HepG2 (cell line): ENCODE results near the gene SLC13A3. TPM values are rescaled to one million over a fixed set of nuclear protein-coding genes. Genes with fewer than 3 reads are reported as not detected.
A peak's percentile ranks its signal among the peaks of the same experiment; 100 is the strongest.

Experiments
- HDAC6 ChIP-seq: fragments of 200-600 bp; sonication (generic); IDR thresholded peaks from 2 replicates; pipeline ENCODE4 v1.7.0; 2017; ENCODE audit warnings: mild to moderate bottlenecking, antibody characterized with exemption, low read length, low read depth
- KDM4B ChIP-seq: sonication (generic); formaldehyde crosslinking; IDR thresholded peaks from 2 replicates; pipeline ENCODE4 v1.4.0; 2020; ENCODE audit warnings: missing genetic modification reagents
- PPARG ChIP-seq: conservative IDR thresholded peaks from 2 replicates; pipeline ENCODE4 v1.6.1; 2016; ENCODE audit warnings: missing biosample characterization, missing genetic modification reagents
- REL ChIP-seq: sonication (generic); formaldehyde crosslinking; conservative IDR thresholded peaks from 2 replicates; pipeline ENCODE4 v1.8.0; 2022; ENCODE audit warnings: mild to moderate bottlenecking, missing genetic modification reagents, moderate library complexity
- RFXANK ChIP-seq: IDR thresholded peaks from 2 replicates; pipeline ENCODE4 v1.6.1; 2016
- SAP130 ChIP-seq: IDR thresholded peaks from 2 replicates; pipeline ENCODE4 v1.6.1; 2016; ENCODE audit warnings: low read depth
- TCF7L2 ChIP-seq: IDR thresholded peaks from 2 replicates; pipeline ENCODE4 v1.6.1; 2011; ENCODE audit warnings: mild to moderate bottlenecking, low read depth, low read length, moderate library complexity
- YY1 ChIP-seq: IDR thresholded peaks from 2 replicates; pipeline ENCODE4 v1.6.1; 2011; ENCODE audit warnings: low read length, low read depth, moderate library complexity, mild to moderate bottlenecking; ENCODE audit not compliant: insufficient read depth, insufficient replicate concordance
- ZNF274 ChIP-seq: sonication (generic); formaldehyde crosslinking; IDR thresholded peaks from 2 replicates; pipeline ENCODE4 v1.5.1; 2020; ENCODE audit warnings: mild to moderate bottlenecking, missing genetic modification reagents
- ZNF773 ChIP-seq: sonication (generic); formaldehyde crosslinking; IDR thresholded peaks from 2 replicates; pipeline ENCODE4 v1.4.0; 2020; ENCODE audit warnings: missing genetic modification reagents, borderline replicate concordance
- ZNF850 ChIP-seq: sonication (generic); formaldehyde crosslinking; conservative IDR thresholded peaks from 2 replicates; pipeline ENCODE4 v1.9.0; 2021; ENCODE audit warnings: mild to moderate bottlenecking, missing genetic modification reagents
- polyA plus RNA-seq, 8 experiments: library from polyadenylated mRNA; depleted of rRNA in 3 of 8; stranded (reverse) in 7 of 8; unstranded in 1 of 8; fragments of >200 nt; fragmentation: Illumina TruSeq in 4 of 8; extraction: Trizol in 4 of 8; gene quantifications; 2 replicates each; pipeline versions ENCODE4 v1.2.1 to v1.2.3, GENCODE V29; 2011 to 2016; ENCODE audit warnings: low read depth in 4 of 8, missing spikeins in 1 of 8, mixed read lengths in 1 of 8; ENCODE audit not compliant: insufficient read depth in 1 of 8
- total RNA-seq, 5 experiments: library from RNA; depleted of rRNA; stranded (reverse); fragments of >200 nt; fragmentation: Illumina TruSeq; extraction: Trizol; gene quantifications; 2 replicates each; pipeline ENCODE4 v1.2.3, GENCODE V29; 2016; ENCODE audit warnings: low read depth in 1 of 5
- TF ChIP-seq, protein P1 (sequence below), 2 experiments: sonication (generic) in 1 of 2; formaldehyde crosslinking in 1 of 2; IDR thresholded peaks; 2 replicates each; pipeline versions ENCODE4 v1.4.0 to v1.6.1; 2016 to 2020; ENCODE audit warnings: borderline replicate concordance in 1 of 2, low read depth in 1 of 2, mild to moderate bottlenecking in 1 of 2, missing genetic modification reagents in 1 of 2
- TF ChIP-seq, protein P2 (sequence below): sonication (generic); formaldehyde crosslinking; conservative IDR thresholded peaks from 2 replicates; pipeline ENCODE4 v1.8.0; 2022; ENCODE audit warnings: low read depth, missing genetic modification reagents
- TF ChIP-seq, protein P3 (sequence below): sonication (generic); formaldehyde crosslinking; IDR thresholded peaks from 2 replicates; pipeline ENCODE4 v1.4.0; 2020; ENCODE audit warnings: missing genetic modification reagents
- TF ChIP-seq, protein P4 (sequence below): sonication (generic); formaldehyde crosslinking; IDR thresholded peaks from 2 replicates; pipeline ENCODE4 v1.4.0; 2020; ENCODE audit warnings: mild to moderate bottlenecking, missing genetic modification reagents

The SLC13A3 gene
- total and polyA plus RNA-seq, 2 of the 13 experiments (the other 11 are each of a cell fraction or from before 2014, with no cell fraction given), result 66.5 to 76.0 TPM

GRCh38 chr20:46670585-46671584 lies 19.6 kb upstream of the SLC13A3 start (continued):
- TF ChIP-seq, protein P1, sequence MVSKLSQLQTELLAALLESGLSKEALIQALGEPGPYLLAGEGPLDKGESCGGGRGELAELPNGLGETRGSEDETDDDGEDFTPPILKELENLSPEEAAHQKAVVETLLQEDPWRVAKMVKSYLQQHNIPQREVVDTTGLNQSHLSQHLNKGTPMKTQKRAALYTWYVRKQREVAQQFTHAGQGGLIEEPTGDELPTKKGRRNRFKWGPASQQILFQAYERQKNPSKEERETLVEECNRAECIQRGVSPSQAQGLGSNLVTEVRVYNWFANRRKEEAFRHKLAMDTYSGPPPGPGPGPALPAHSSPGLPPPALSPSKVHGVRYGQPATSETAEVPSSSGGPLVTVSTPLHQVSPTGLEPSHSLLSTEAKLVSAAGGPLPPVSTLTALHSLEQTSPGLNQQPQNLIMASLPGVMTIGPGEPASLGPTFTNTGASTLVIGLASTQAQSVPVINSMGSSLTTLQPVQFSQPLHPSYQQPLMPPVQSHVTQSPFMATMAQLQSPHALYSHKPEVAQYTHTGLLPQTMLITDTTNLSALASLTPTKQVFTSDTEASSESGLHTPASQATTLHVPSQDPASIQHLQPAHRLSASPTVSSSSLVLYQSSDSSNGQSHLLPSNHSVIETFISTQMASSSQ (IDR thresholded peaks at IDR 0.05; ENCODE audit: low read depth), result peak; percentile 80; the same call in 1 of the 2 replicates
- TF ChIP-seq, protein P1 (CRISPR knock-in tag; IDR thresholded peaks at IDR 0.05; ENCODE audit: borderline replicate concordance), result peak; percentile 93
- TF ChIP-seq TCF7L2, result 0 out of 2 replicates have a peak, but pooled peaks have one; percentile 39
- no peak; the same call in 1 of the 2 replicates for TF ChIP-seq ZNF274 (CRISPR knock-in tag)
- TF ChIP-seq HDAC6, result no peak
- peak; percentile 92 for TF ChIP-seq PPARG (CRISPR knock-in tag)
- TF ChIP-seq ZNF773 (CRISPR knock-in tag), result no peak
- TF ChIP-seq SAP130, result peak; percentile 86
- TF ChIP-seq ZNF850 (CRISPR knock-in tag), result no peak
- TF ChIP-seq, protein P2, sequence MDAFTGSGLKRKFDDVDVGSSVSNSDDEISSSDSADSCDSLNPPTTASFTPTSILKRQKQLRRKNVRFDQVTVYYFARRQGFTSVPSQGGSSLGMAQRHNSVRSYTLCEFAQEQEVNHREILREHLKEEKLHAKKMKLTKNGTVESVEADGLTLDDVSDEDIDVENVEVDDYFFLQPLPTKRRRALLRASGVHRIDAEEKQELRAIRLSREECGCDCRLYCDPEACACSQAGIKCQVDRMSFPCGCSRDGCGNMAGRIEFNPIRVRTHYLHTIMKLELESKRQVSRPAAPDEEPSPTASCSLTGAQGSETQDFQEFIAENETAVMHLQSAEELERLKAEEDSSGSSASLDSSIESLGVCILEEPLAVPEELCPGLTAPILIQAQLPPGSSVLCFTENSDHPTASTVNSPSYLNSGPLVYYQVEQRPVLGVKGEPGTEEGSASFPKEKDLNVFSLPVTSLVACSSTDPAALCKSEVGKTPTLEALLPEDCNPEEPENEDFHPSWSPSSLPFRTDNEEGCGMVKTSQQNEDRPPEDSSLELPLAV (CRISPR knock-in tag), result no peak
- no peak for TF ChIP-seq YY1
- no peak for TF ChIP-seq REL (CRISPR knock-in tag)
- TF ChIP-seq, protein P3, sequence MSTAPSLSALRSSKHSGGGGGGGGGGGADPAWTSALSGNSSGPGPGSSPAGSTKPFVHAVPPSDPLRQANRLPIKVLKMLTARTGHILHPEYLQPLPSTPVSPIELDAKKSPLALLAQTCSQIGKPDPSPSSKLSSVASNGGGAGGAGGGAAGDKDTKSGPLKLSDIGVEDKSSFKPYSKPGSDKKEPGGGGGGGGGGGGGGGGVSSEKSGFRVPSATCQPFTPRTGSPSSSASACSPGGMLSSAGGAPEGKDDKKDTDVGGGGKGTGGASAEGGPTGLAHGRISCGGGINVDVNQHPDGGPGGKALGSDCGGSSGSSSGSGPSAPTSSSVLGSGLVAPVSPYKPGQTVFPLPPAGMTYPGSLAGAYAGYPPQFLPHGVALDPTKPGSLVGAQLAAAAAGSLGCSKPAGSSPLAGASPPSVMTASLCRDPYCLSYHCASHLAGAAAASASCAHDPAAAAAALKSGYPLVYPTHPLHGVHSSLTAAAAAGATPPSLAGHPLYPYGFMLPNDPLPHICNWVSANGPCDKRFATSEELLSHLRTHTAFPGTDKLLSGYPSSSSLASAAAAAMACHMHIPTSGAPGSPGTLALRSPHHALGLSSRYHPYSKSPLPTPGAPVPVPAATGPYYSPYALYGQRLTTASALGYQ (CRISPR knock-in tag), result peak; percentile 94
- TF ChIP-seq KDM4B (CRISPR knock-in tag), result peak; percentile 90
- TF ChIP-seq, protein P4, sequence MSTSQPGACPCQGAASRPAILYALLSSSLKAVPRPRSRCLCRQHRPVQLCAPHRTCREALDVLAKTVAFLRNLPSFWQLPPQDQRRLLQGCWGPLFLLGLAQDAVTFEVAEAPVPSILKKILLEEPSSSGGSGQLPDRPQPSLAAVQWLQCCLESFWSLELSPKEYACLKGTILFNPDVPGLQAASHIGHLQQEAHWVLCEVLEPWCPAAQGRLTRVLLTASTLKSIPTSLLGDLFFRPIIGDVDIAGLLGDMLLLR, result 0 out of 2 replicates have a peak, but pooled peaks have one; percentile 56
- TF ChIP-seq RFXANK (CRISPR knock-in tag), result no peak
